ENCODE data around the gene TOLLIP.
"Not testable (repeated sequence)": the region's sequence is repeated elsewhere in the genome, so short reads cannot be mapped to it uniquely, and the experiment has no call there.

DNA sequence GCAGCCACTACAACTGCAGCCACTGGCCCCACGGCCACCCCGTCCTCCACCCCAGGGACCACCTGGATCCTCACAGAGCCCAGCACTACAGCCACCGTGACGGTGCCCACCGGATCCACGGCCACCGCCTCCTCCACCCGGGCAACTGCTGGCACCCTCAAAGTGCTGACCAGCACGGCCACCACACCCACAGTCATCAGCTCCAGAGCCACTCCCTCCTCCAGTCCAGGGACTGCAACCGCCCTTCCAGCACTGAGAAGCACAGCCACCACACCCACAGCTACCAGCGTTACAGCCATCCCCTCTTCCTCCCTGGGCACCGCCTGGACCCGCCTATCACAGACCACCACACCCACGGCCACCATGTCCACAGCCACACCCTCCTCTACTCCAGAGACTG lies 63.1 kb downstream of the TOLLIP start:
- TF ChIP-seq, protein P1, sequence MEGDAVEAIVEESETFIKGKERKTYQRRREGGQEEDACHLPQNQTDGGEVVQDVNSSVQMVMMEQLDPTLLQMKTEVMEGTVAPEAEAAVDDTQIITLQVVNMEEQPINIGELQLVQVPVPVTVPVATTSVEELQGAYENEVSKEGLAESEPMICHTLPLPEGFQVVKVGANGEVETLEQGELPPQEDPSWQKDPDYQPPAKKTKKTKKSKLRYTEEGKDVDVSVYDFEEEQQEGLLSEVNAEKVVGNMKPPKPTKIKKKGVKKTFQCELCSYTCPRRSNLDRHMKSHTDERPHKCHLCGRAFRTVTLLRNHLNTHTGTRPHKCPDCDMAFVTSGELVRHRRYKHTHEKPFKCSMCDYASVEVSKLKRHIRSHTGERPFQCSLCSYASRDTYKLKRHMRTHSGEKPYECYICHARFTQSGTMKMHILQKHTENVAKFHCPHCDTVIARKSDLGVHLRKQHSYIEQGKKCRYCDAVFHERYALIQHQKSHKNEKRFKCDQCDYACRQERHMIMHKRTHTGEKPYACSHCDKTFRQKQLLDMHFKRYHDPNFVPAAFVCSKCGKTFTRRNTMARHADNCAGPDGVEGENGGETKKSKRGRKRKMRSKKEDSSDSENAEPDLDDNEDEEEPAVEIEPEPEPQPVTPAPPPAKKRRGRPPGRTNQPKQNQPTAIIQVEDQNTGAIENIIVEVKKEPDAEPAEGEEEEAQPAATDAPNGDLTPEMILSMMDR (IDR thresholded peaks at IDR 0.05) = not testable (repeated sequence)
- TF ChIP-seq POLR2A (IDR thresholded peaks at IDR 0.05) = not testable (repeated sequence)

All from esophagus squamous epithelium (tissue), 4 donors.